ENCODE data around the gene SNPH.

SNPH gene

DNA sequence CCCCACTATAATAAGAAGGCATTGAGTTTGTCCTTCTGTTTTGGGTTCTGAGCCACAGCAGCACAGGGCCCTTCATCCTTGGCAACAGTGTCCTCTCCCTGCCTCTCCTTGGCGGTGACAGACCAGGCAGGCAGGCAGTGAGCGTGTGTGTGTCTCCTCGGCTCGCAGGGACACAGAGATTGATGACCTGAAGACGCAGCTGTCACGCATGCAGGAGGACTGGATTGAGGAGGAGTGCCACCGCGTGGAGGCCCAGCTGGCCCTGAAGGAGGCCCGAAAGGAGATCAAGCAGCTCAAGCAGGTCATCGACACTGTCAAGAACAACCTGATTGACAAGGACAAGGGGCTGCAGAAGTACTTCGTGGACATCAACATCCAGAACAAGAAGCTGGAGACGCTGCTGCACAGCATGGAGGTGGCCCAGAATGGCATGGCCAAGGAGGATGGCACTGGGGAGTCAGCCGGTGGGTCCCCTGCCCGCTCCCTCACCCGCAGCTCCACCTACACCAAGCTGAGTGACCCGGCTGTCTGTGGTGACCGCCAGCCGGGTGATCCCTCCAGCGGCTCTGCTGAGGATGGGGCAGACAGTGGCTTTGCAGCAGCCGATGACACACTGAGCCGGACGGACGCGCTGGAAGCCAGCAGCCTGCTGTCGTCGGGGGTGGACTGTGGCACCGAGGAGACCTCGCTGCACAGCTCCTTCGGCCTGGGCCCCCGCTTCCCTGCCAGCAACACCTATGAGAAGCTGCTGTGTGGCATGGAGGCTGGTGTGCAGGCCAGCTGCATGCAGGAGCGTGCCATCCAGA is 38.8 kb downstream of the SNPH start:
- TF ChIP-seq, protein P1, sequence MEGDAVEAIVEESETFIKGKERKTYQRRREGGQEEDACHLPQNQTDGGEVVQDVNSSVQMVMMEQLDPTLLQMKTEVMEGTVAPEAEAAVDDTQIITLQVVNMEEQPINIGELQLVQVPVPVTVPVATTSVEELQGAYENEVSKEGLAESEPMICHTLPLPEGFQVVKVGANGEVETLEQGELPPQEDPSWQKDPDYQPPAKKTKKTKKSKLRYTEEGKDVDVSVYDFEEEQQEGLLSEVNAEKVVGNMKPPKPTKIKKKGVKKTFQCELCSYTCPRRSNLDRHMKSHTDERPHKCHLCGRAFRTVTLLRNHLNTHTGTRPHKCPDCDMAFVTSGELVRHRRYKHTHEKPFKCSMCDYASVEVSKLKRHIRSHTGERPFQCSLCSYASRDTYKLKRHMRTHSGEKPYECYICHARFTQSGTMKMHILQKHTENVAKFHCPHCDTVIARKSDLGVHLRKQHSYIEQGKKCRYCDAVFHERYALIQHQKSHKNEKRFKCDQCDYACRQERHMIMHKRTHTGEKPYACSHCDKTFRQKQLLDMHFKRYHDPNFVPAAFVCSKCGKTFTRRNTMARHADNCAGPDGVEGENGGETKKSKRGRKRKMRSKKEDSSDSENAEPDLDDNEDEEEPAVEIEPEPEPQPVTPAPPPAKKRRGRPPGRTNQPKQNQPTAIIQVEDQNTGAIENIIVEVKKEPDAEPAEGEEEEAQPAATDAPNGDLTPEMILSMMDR (IDR thresholded peaks at IDR 0.05; ENCODE audit: control extremely low read depth, extremely low read depth, low read depth, missing control alignments), result no peak
- POLR2A ChIA-PET, result no interaction called here
- CTCF ChIA-PET, result interaction anchor here (1.0 to 3.0 kb wide), 6 partner anchors 10 to 473 kb away, joined by 3 to 12 read pairs (median 4); partner anchors contain the start of gene NSFL1C
- DNase-seq (ENCODE audit: extremely low spot score), result no peak

DNA sequence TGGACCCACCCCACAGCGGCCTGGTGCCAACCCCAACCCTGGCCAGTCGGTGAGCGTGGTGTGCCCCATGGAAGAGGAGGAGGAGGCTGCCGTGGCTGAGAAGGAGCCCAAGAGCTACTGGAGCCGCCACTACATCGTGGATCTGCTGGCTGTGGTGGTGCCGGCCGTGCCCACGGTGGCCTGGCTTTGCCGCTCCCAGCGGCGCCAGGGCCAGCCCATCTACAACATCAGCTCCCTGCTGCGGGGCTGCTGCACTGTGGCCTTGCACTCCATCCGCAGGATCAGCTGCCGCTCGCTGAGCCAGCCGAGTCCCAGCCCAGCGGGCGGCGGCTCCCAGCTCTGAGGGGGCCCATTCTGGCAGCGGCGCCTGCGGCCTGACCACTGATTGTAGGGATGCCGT is 39.6 kb downstream of the SNPH start:
- no peak for DNase-seq (ENCODE audit: extremely low spot score)
- CTCF ChIA-PET, result interaction anchor here (1.0 to 3.0 kb wide), 5 partner anchors 9 to 472 kb away, joined by 3 to 12 read pairs (median 3); partner anchors contain the start of gene NSFL1C
- POLR2A ChIA-PET, result no interaction called here
- TF ChIP-seq, protein P1 (IDR thresholded peaks at IDR 0.05; ENCODE audit: control extremely low read depth, extremely low read depth, low read depth, missing control alignments), result no peak

DNA sequence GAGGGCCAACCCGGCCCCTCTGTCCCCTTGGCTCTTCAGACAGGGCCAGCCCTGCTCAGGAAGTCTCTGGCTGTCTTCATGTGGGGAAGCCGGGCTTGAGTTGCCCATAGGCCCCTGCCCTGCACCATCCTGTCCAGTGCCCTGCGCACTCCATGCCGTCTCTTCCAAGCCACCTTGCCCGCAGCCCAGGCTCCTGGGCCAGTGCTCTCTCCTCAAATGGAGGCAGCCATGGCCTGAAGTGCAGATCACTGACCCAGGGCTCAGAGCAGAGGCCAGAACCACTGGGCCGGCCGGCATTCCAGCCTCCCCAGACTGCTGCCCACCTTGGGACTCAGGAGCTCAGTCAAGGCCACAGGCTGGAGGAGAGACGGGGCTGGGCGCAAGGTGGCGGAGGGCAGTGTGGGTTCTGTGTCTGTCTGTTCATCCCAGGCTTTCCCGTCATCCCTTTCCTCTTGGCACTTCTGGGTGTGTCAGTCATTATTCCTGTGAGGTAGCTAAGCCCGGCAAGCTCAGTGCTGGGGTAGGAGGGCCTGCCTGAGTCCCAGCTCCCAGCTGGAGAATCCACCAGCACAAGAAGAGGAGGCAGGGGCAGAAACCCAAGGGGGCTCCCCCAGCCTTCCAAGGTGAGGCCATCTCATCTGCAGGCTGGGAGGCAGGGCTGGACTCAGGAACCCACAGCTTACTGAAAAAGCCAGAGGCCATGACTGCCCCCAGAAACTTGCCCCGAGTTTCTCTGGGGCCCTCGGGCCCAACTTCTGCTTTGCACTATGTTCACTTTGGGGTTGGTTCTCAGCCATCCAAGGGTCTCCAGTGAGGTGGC is 40.4 kb downstream of the SNPH start:
- CTCF ChIA-PET, result interaction anchor here (1.0 to 3.0 kb wide), 4 partner anchors 8 to 183 kb away, joined by 3 to 12 read pairs (median 4); partner anchors contain the start of gene NSFL1C
- POLR2A ChIA-PET, result no interaction called here
- TF ChIP-seq, protein P1 (IDR thresholded peaks at IDR 0.05; ENCODE audit: control extremely low read depth, extremely low read depth, low read depth, missing control alignments), result no peak
- DNase-seq (ENCODE audit: extremely low spot score), result no peak

DNA sequence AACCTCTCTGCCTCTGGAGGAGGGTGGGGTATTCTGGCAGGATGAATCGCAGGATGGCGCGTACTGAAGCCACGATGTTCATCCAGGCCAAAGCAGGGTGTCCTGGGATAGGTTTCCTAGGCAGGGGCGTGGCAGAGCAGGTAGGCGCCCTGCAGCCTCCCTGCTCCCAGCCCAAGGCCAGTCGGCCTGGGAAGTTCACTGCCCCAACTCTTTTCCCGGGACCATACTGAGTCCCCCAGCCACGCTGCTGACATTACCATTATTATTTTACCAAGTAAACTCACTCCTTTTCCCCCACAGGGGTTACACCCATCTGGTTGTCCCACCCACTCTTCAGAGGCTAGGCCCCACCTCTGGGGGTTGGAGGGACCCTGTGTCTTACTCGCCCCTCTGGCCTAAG is 41.1 kb downstream of the SNPH start:
- no peak for DNase-seq (ENCODE audit: extremely low spot score)
- TF ChIP-seq, protein P1 (IDR thresholded peaks at IDR 0.05; ENCODE audit: control extremely low read depth, extremely low read depth, low read depth, missing control alignments), result no peak
- POLR2A ChIA-PET, result no interaction called here
- CTCF ChIA-PET, result interaction anchor here (1.9 kb wide), 1 partner anchor 8 kb away, joined by 6 read pairs; no protein-coding TSS in a partner anchor

DNA sequence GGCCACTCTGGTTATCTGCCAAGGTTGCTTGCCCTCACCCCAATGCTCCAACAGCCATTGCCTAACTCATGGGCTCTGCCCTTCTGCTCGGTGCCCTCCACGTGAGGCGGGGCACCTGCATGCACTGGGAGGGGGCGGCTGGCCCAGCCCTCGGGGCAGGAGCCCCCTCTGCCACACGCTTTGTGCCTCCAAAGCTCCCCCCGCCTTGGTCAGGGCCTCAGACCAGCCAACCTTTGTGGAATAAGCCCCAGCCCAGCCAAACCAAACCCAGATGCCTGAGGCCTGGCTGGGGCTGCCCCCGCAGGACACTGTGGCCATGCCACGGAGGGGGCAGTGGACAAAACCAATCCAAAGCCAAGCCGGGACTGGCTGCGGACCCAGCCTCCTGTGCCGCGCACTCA is 41.5 kb downstream of the SNPH start:
- CTCF ChIA-PET, result interaction anchor here (1.1 to 1.3 kb wide), 2 partner anchors 130 to 160 kb away, joined by 3 to 4 read pairs; no protein-coding TSS in a partner anchor
- POLR2A ChIA-PET, result no interaction called here
- TF ChIP-seq, protein P1 (IDR thresholded peaks at IDR 0.05; ENCODE audit: control extremely low read depth, extremely low read depth, low read depth, missing control alignments), result no peak
- DNase-seq (ENCODE audit: extremely low spot score), result no peak

DNA sequence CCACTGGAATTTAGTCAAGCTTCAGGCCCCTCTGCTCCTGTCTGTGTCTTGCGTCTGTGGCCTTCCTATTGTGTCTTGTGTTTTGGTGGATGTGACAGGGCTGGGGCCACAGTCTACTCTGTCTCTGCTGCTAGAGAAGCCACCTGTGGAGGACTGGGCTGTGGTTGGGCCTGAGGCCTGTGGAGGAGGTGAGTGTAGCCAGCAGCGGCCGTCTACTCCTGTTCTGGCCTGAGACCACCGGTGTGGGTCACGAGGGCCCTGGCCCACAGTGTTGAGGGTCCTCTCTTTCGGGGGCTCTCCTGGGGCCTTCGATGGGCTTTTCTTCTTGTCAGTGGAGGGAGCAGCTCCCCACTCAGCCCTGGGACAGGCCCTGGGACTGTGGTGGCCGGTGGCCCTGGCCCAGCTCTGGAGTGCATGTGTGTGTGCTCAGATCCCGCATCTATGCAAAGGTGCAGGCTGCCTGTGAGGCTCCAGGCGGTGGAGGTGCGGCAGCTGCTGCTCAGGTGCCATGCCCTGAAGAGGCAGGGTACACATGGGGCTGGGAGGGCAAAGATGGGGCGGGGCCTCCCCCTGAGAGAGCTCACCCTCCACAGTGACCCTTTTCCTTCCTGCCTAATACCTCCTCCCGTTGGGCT is 42.1 kb downstream of the SNPH start:
- POLR2A ChIA-PET, result no interaction called here
- DNase-seq (ENCODE audit: extremely low spot score), result no peak
- CTCF ChIA-PET, result interaction anchor here (1.1 to 1.3 kb wide), 3 partner anchors 10 to 159 kb away, joined by 3 to 4 read pairs (median 3); no protein-coding TSS in a partner anchor
- TF ChIP-seq, protein P1 (IDR thresholded peaks at IDR 0.05; ENCODE audit: control extremely low read depth, extremely low read depth, low read depth, missing control alignments), result no peak

Data from GM10248 (cell line).